HepG2 (cell line): Measurements from ENCODE around the gene GABBR2. TPM values are rescaled to one million over a fixed set of nuclear protein-coding genes. Genes with fewer than 3 reads are reported as not detected.
A peak's percentile ranks its signal among the peaks of the same experiment; 100 is the strongest.

Experiments
- ATAC-seq: fragments of 200-7000 bp; cut with Tn5 transposase; 3 replicates; pipeline ENCODE4 v1.9.1; 2020; ENCODE audit warnings: mild to moderate bottlenecking, moderate library complexity
- BruUV-seq: library from RNA; stranded (reverse); fragments of 400-500 nt; replicated peaks from 2 replicates; lab custom pipeline; 2021; lab: Mats Ljungman, UMichigan
- CTCF ChIA-PET: fragments of 300-600 bp; formaldehyde crosslinking; extraction: SDS; loops from one replicate; lab custom pipeline; 2021; ENCODE audit warnings: low total read pairs, inconsistent platforms, low intra/inter-chr PET ratio; lab: Yijun Ruan, JAX
- POLR2A ChIA-PET: fragments of 350-600 bp; sonication (Branson Sonifier 250); formaldehyde crosslinking; loops from one replicate; lab custom pipeline; 2020; ENCODE audit warnings: antibody characterized with exemption, inconsistent platforms; lab: Yijun Ruan, JAX
- DNase-seq: peaks from one replicate; pipeline ENCODE4 v3.0.0-alpha.2; 2015; ENCODE audit warnings: low spot score
- FAIRE-seq: peaks from 3 replicates; lab custom pipeline; 2011; peaks lifted over from hg19 to GRCh38; lab: Jason Lieb, UNC
- H2AFZ ChIP-seq: one replicate; pipeline ENCODE4 v1.6.1; 2011; ENCODE audit warnings: low read length, inconsistent platforms
- H3K27ac ChIP-seq: fragments of 300-600 bp; 3 replicates; pipeline ENCODE4 v1.8.0; 2011; ENCODE audit warnings: mixed run types, mild to moderate bottlenecking, mixed read lengths, low read length, inconsistent platforms; ENCODE audit not compliant: insufficient read depth; ENCODE audit errors: extremely low read length
- H3K27me3 ChIP-seq, 2 experiments: fragments of 200-600 bp in 1 of 2; 2 replicates in 1 of 2; 3 replicates in 1 of 2; pipeline versions ENCODE4 v1.6.0 to v1.8.0; 2011; ENCODE audit warnings: low read length in 2 of 2, mild to moderate bottlenecking in 2 of 2, moderate library complexity in 2 of 2, inconsistent platforms in 1 of 2; ENCODE audit not compliant: insufficient read depth in 2 of 2, control insufficient read depth in 1 of 2
- H3K36me3 ChIP-seq, 2 experiments: fragments of 200-600 bp in 1 of 2; replicated peaks in 1 of 2; 2 replicates in 1 of 2; 3 replicates in 1 of 2; pipeline versions ENCODE4 v1.5.1 to v1.8.0; 2011; ENCODE audit warnings: low read length in 2 of 2, inconsistent platforms in 1 of 2; ENCODE audit not compliant: insufficient read depth in 2 of 2, control insufficient read depth in 1 of 2
- H3K4me1 ChIP-seq: 2 replicates; pipeline ENCODE4 v1.5.1; 2012; ENCODE audit warnings: low read length, inconsistent platforms; ENCODE audit not compliant: insufficient read depth
- H3K4me2 ChIP-seq: 2 replicates; pipeline ENCODE4 v1.6.0; 2011; ENCODE audit warnings: low read depth, low read length, inconsistent platforms
- H3K4me3 ChIP-seq, 3 experiments: fragments of 200-600 bp in 1 of 3; sonication (generic), shearing (Covaris generic) in 1 of 3; replicated peaks in 1 of 3; 2 replicates each; pipeline ENCODE4 v1.5.1; 2011 to 2016; ENCODE audit warnings: low read length in 3 of 3, inconsistent platforms in 2 of 3, low read depth in 2 of 3, mild to moderate bottlenecking in 2 of 3, control low read depth in 1 of 3, mixed read lengths in 1 of 3; ENCODE audit not compliant: insufficient read depth in 1 of 3
- H3K79me2 ChIP-seq: one replicate; pipeline ENCODE4 v1.6.1; 2011; ENCODE audit warnings: low read length, inconsistent platforms; ENCODE audit not compliant: insufficient read depth
- H3K9ac ChIP-seq: 2 replicates; pipeline ENCODE4 v1.6.0; 2011; ENCODE audit warnings: mild to moderate bottlenecking, low read depth, low read length, inconsistent platforms; ENCODE audit not compliant: insufficient read depth
- H3K9me3 ChIP-seq: 2 replicates; pipeline ENCODE4 v1.5.1; 2012; ENCODE audit warnings: mild to moderate bottlenecking, low read length
- H4K20me1 ChIP-seq: 2 replicates; pipeline ENCODE4 v1.6.0; 2011; ENCODE audit warnings: inconsistent platforms, mild to moderate bottlenecking, low read length, moderate library complexity; ENCODE audit not compliant: insufficient read depth
- CEBPB ChIP-seq: IDR thresholded peaks from 2 replicates; pipeline ENCODE4 v1.6.1; 2011; ENCODE audit warnings: low read depth, low read length, improper control_type of control experiment, borderline replicate concordance
- ELF4 ChIP-seq: sonication (generic); formaldehyde crosslinking; IDR thresholded peaks from 2 replicates; pipeline ENCODE4 v1.5.0; 2020; ENCODE audit warnings: missing genetic modification reagents, mild to moderate bottlenecking, moderate library complexity, borderline replicate concordance
- PRDM10 ChIP-seq: sonication (generic); formaldehyde crosslinking; IDR thresholded peaks from 2 replicates; pipeline ENCODE4 v1.4.0; 2020; ENCODE audit warnings: low read depth, missing genetic modification reagents
- ZNF12 ChIP-seq: sonication (generic); formaldehyde crosslinking; IDR thresholded peaks from 2 replicates; pipeline ENCODE4 v1.5.0; 2020; ENCODE audit warnings: missing genetic modification reagents
- ZNF562 ChIP-seq: sonication (generic); formaldehyde crosslinking; IDR thresholded peaks from 2 replicates; pipeline ENCODE4 v1.8.0; 2022; ENCODE audit warnings: missing genetic modification reagents, borderline replicate concordance
- WGBS: methylation state at CpG from one replicate; pipeline ENCODE4 v1.1.6; 2017; ENCODE audit warnings: low lambda C conversion rate; 5-methylcytosine and 5-hydroxymethylcytosine counted together
- in situ Hi-C: cut with HindIII; loops from 2 replicates; pipeline ENCODE4 v1.10.0; 2017; ENCODE audit warnings: low pct_unique_long_range_greater_than_20kb; ENCODE audit not compliant: extremely low pct_ligation_motif_present
- intact Hi-C: fragments of 100-400 bp; cut with micrococcal nuclease; formaldehyde crosslinking; loops from one replicate; pipeline ENCODE4 v1.10.0; 2022; ENCODE audit not compliant: unreplicated experiment
- polyA plus RNA-seq, 8 experiments: library from polyadenylated mRNA; depleted of rRNA in 3 of 8; stranded (reverse) in 7 of 8; unstranded in 1 of 8; fragments of >200 nt; fragmentation: Illumina TruSeq in 4 of 8; extraction: Trizol in 4 of 8; gene quantifications; 2 replicates each; pipeline versions ENCODE4 v1.2.1 to v1.2.3, GENCODE V29; 2011 to 2016; ENCODE audit warnings: low read depth in 4 of 8, missing spikeins in 1 of 8, mixed read lengths in 1 of 8; ENCODE audit not compliant: insufficient read depth in 1 of 8
- total RNA-seq, 5 experiments: library from RNA; depleted of rRNA; stranded (reverse); fragments of >200 nt; fragmentation: Illumina TruSeq; extraction: Trizol; gene quantifications; 2 replicates each; pipeline ENCODE4 v1.2.3, GENCODE V29; 2016; ENCODE audit warnings: low read depth in 1 of 5

GABBR2 gene
- total and polyA plus RNA-seq, 2 of the 13 experiments (the other 11 are each of a cell fraction or from before 2014, with no cell fraction given): 0.02 TPM; not detected in 1

- ATAC-seq: no peak
- Histone ChIP-seq H3K9me3 (no peaks in the 10 kb centered on the region), H3K4me2 (no peak overlapping the region), H2AFZ (no peak overlapping the region), H3K4me3 (no peak overlapping the region), H3K27ac (no peak overlapping the region), H3K4me1 (no peaks in the 10 kb centered on the region), H3K79me2 (no peaks in the 10 kb centered on the region)
- no peak for DNase-seq
- WGBS: 22% methylated on average over 3 of the region's 3 CpGs
- CTCF ChIA-PET: no interaction called here
- TF ChIP-seq PRDM10 (CRISPR knock-in tag) (no peak), ZNF562 (no peak), ZNF12 (CRISPR knock-in tag) (no peak), CEBPB (0 out of 2 replicates have a peak, but pooled peaks have one; percentile 10), ELF4 (CRISPR knock-in tag) (no peak)
- TF ChIP-seq, all 625 proteins: peak for 1
- intact Hi-C loops: no loop called here
- Histone ChIP-seq H3K9ac (no peak overlapping the region), H3K36me3 (no peaks in the 10 kb centered on the region), H3K27me3 (no peaks in the 10 kb centered on the region; a peak in 1 of 5 replicates), H4K20me1 (no peaks in the 10 kb centered on the region)
- POLR2A ChIA-PET: no interaction called here
- no peak for FAIRE-seq
- in situ Hi-C loops: no loop called here
- no TSS peak for BruUV-seq
These were observed 176.2 kb downstream of the GABBR2 start for GRCh38 chr9:98532574-98532973.
